HCEC 1CT (cell line): Measurements from ENCODE around the gene IDI2.

Source experiments
- DNase-seq: peaks from one replicate; pipeline ENCODE4 v3.0.0-alpha.2; 2017

IDI2 gene

DNA sequence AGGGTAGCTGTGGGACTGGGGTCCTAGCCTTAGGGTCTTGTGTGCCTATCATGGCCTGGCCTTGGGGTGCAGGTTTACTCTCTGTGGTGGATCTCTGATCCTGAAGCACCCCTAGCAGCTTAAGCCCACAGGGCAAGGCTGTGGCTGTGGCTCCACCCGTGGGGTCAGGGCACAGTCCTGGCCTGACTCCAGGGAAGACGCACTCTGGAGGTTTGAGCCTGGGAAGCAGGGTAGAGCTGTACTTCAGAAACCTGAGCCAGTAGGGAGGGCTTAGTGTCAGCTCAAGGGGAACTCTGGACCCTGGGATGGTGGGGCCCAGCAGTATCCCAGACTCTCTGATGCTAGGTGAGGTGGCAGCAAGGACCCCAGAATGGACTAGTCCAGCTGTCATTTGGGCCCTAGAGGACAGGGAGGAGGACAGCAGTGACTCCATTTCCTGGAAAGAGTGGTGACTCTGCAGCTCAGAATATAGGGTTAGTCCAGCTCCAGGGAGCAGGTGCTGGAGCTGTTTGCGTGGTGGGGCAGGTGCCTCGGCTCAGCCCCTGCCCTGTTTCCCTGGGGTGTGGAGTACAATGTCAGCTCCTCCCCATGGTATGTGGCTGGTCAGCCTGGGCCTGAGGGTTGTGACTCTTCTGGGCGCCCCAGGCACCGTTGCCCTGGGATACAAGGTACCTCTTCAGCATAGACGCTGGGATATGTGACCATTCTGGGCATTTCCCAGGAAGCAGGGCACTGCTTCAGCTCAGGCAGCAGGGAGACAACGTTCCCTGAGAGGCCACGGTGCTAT is 21.6 kb downstream of the IDI2 start:
- DNase-seq: no peak

DNA sequence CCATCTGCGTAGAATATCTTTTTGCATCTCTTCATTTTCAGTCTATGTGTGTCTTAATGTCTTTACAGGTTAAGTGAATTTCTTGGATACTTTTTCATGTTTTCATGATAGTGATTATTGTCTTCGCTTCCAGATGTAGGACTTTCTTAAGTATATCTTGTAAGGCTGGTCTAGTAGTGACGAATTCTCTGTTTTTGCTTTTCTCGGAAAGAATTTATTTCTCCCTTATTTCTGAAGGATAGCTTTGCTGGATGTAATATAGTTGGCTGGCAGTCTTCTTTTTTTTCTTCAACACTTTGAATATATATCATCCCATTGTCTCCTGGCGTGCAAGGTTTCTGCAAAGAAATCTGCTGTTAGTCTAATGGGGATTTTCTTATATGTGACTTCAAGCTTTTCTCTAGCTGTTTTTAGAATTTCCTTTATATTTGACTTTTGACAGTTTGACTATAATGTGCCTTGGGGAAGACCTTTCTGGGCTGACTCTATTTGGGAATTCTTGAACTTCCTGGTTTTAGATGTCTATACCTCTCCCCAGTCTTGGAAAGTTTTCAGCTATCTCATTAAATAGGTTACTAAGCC is 23.1 kb downstream of the IDI2 start:
- DNase-seq: no peak

DNA sequence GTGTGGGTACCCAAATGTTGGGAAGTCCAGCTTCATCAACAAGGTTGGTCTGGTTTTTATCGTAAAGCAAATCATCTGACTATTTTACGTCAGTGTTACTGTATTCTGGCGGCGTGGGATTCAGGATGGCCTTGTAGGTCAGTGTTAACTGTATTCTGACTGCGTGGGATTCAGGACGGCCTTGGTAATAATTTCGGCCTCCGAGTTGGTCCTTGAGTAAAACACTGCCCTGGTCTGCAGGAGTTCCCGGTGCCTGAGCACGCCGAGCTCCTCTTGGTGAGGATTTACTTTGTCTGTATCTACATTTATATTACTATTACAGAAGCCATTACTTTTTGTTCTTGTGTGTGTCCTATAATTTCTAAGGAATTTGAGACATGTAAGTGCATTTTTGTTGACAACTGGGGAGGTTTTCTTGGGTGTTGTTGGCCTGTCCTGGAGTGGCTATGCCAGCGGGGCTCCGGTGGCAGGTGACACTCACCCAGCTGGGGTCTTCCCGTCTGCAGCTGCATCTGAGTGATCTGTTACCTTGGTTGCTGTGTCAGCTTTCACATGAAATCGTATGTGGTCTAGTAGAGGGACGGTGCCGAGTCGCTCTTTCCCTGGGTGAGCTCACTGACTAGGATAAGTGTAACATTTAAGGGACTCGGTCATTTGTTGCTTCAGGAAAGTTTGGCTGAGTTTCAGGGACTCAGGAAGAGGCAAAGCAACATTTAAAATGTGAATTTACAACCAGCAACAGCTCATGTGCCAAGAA is 28.2 kb downstream of the IDI2 start:
- DNase-seq: no peak

DNA sequence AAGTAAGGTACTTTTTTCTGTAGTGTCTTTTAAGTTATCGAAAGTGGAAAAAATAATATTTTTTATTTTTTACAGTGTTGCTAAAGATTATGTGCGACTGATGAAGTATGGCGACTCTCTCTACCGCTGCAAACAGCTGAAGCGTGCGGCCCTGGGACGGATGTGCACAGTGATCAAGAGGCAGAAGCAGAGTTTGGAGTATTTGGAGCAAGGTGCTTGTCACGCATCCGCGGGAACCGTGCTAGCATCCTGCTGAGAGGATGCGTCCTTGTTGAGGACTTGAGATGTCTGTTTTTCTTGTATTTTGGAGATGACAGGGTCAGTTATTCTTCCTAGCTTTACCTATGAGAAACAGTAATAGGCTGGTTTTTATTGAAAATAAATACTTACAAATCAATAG is 29.6 kb downstream of the IDI2 start:
- DNase-seq: no peak

DNA sequence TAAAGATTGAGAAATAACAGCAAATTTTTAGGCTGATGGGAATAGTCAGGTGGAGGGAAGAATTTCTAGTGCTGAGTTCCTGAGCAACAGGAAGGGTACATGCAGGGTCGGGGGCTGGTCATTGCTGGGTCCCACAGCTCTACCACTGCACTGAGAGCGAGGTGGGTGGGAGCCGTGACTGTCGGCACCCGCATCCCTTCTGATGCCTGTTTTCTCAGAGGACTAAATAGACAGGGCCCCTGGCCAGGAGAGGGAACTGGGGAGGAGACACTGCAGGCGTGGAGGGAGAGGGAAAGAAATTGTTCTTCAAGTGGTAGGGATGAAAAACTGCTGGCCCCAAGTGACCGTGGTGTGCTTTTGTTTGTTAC is 30.1 kb downstream of the IDI2 start:
- DNase-seq: no peak

DNA sequence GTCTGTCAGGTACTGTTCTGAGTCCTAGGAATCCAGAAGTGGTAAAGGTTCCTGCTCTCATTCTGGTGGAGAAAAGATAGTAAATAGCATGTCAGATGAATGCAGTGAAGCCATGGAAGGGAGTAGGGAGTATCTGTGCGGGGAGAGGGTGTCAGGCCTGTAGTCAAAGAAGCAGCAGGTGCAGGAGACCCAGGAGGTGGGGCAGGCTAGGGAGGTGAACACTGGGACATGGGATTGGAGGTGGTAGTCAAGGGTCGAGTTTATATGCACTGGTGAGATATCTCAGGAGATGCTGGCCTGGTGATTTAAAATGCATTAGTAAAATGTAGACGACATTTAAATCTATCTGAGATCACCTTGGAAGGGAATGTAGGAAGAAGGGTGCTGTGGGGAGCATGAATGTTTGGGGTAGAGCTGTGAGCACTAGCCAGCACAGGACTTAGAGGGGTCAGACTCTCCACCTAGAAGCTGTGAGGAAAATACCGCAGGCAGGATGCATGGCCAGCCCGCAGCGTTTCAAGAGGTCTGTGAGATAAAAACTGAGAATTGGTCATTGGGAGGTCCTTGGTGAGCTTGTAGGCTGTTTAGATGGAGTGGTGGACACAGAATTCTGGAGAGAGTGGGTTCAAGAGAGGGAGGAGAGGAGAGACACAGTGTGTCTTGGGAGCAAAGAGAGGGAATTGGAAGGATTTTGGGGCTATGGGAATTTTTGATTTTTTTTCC is 30.7 kb downstream of the IDI2 start:
- DNase-seq: no peak

DNA sequence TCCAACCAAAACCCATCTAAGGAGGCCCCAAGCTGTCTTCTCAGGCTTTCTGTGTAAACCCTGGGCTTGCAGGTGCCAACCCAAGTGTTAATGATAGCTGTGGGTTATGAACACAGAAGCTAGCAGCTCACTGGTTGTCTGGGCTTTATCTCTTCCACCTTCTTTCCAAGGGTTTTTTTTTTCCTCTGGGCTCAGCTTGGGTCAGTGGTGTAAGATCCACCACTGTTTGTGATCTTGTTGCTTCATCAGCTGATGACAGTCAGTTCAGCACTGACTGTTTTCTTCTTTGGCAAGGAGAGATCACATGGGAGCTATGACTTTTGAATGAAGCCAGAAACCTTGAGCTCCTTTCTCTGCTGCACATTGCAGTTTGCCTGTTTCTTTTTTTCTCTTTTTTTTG is 32.8 kb downstream of the IDI2 start:
- DNase-seq: no peak

DNA sequence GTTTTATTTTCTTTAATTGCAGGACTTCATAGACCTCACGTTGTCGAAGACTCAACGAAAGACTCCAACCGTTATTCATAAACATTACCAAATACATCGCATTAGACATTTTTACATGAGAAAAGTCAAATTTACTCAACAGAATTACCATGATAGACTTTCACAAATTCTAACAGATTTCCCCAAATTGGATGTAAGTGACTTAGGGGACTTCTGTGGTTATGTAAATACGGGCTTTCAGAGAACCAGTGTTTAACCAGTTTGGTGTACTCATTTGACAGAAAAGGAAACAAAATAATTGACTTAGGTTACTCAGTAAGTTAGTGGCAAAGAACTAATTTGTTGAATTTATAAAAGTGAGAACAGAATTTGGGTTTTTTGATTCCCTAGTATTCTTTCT is 33.2 kb downstream of the IDI2 start:
- no peak for DNase-seq

DNA sequence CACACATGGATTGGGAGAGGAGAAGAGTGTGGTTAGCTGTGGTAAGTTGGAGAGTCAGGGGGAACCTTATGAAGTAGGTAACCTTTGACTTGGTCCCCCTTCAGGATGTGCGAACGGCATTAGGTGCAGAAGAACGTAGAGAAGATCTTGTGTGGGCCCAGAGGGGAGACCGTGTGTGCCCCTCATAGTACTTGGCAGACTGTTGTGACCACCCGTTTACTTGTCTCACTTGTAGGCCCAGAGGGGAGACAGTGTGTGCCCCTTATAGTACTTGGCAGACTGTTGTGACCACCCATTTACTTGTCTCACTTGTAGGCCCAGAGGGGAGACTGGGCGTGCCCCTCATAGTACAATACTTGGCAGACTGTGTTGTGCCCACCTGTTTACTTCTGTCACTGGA is 34.9 kb downstream of the IDI2 start:
- DNase-seq: no peak

DNA sequence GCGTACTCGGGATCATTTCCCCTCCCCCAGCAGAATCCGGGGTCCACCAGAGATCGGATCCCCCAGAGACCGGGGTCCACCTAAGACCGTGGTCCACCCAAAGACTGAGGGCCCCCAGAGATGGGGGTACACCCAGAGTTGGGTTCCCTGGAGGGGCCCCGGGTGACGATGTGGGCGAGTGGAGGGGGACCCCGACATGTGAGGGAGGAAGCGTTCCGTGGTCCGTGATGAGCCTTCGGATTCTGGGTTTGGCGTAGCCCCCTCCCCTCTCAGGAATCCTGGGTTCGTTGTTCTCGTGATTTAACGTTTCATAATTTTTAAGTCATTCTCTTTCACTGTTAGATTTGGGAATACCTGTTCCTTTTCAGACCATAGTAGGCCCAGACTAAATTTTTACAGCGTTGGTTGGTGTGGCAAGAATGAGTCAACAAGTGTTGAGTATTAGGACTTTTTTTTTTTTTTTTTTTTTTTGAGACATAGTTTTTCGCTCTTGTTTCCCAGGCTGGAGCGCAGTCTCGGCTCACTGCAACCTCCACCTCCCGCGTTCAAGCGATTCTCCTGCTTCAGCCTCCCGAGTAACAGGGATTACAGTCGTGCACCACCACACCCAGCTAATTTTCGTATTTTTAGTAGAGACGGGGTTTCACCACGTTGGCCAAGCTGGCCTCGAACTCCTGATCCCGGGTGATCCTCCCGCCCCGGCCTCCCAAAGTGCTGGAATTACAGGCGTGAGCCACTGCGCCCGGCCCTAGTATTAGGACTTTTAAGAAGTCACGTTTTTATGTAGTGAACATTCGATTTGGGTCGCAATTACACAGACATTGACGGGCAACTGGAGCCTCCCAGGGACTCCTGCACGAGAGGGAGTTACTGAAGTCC is 36.8 kb downstream of the IDI2 start:
- DNase-seq: peak; percentile 33

DNA sequence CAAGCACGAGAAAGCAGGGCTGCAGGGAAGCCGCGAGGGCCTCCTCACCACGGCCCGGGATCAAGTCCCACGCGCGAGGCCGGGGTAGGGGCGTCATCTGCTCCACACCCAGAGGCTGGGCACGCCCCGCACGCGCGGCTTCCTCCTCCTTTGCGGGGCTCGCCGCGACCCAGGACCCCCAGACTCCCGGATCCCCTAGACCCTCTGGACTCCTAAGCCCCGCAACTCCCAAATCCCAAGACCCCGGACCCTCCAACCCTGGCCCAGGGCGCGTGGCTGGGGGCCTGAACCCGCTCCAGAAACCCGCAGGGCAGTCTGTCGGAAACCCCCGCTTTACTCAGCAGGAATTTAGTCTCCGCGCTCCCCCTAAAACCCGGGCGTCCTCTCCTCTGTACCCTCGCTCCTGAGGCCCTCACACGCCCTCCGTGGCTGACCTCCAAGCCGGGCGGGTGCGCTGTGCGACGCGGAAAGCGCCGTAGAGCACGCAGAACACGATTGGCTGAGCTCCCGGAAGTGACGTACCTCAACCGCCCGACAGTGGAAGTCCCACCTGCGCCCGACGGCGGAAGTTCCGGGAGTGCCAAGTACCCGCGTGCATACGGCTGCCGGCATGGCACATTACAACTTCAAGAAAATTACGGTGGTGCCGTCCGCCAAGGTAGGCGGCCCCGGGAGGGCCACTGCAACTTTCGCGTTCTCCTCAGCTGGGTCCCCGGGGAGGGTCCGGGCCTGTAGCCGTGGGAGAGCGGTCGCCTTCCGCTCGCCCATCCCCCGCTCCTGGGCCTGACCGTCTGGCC is 37.6 kb downstream of the IDI2 start, which contains the start of gene GTPBP4:
TSS of gene GTPBP4 (plus strand) at position 565 of the 797 bp plus-strand sequence. CDS start at position 611, 46 bp downstream.
- peak; percentile 97 for DNase-seq

DNA sequence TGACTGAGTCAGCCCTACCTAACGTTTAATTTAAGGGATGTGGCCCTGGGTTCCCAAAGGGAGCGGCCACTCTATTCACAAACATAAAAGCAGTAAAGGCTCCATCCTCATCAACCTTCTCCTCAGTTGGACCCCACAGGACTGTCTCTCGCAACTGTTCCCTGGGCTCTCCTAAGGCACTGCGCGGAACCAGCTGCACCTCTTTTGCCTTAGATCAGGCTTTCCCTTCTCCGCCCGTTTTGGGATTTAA is 38.1 kb downstream of the IDI2 start:
- DNase-seq: peak; percentile 24

DNA sequence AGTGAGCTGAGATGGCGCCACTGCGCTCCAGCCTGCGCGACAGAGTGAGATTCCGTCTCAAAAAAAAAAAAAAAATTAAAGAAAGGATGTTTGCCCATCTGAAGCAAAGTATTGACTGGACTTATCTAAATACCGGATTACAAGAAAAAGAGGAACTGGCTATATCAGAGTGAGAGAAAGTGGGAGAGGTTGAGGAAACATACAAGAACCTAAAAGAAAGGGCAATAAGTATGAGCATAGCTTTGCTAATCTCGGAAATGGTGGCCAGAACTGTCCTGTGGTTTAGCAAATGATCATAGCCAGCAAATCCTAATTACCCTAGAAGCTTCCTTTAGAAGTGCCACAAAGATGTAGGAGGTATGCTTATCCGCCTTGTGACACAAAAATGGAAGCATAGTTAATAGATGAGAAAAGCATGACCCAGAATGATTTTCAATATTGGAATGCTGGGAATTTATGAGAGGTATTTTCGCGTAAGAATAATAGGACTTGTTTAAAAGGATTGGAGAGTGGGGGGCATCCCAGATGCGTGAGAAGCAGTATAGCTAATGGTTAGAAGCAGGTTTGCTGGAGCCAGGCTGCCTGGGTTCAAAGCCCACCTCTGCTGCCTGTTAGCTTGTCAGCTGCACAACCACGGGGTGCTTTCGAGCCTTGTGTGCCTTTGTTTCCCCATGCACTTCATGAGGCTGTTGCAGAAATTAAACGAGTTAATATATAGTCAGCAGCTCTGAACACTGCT is 38.6 kb downstream of the IDI2 start:
- DNase-seq: peak; percentile 80

DNA sequence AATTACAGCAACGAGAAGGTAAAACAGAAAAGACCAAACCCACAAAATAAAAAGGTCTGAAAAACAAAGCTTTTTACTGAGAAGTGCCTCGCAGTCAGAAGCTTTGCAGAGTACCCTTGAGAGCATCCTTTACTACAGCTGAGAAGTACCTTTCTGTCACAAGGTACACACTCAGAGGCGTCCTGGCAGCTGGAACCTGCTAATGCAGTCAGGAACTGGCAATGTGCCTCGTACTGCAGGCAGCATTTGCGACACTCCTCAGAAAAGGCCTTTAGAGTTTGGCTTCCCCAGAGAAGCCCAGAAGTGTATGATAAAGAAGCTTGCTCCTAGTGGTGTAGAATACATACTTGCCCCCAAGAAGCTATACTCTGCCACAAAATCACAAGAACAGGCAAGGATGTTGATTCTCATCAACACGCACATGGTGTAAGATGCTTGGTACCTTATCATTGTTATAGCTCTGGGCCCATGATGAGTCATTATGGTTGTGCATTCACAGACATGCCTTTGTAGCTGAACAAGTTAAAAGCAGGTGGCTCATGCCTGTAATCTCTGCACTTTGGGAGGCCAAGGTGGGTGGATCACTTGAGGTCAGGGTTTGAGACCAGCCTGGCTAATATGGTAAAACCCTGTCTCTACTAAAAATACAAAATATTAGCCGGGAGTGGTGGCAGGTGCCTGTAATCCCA is 39.4 kb downstream of the IDI2 start:
- DNase-seq: peak; percentile 43

DNA sequence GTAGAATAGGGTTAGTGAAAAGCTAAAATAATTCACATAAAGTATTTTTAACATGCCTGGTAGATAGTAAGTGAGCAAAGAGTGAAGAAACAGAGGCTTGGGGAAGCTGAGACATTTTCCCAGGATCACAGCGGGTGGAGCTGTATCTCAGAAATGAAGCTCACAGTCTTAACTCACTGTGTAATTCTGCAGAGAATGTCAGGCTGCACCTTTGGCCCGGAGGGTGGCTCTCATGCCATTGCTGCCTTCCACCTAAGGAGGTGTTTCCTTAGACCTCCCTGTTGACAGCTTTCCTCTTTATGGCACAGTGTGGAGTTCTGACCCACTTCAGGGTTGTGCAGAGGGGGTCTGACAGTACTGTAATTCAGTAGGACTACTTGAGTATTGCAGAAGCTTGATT is 40.3 kb downstream of the IDI2 start:
- no peak for DNase-seq

DNA sequence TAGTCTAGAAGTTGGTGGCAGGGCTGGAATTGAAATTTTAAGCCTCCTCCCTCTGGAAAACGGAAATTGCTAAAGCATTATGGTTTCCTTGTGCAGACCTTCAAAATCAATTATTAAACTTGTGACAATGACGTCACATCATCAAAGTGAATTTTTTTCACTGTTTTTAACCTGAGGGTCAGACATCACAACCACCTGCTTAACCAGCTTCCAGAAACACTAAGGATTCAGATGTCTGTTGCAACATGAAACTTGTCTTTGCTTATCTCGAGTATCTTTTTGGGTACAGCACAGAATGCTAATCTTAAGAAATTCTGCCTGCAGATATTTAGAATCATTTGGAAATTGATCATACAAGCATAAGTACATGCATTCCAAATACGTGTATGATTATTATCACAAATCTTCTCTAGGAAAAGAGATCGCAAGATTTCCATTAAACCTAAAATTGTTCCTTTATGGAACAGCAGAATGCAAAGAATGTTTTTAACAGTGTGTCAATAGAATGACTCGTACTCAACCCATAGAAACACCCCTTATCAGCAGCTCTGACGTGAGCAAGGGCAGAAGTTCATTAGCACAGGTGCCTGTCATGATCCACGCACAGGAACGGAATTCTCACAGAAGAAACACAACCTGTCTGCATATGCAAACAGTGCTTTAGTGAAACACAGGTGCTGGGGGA is 41.5 kb downstream of the IDI2 start:
- no peak for DNase-seq

DNA sequence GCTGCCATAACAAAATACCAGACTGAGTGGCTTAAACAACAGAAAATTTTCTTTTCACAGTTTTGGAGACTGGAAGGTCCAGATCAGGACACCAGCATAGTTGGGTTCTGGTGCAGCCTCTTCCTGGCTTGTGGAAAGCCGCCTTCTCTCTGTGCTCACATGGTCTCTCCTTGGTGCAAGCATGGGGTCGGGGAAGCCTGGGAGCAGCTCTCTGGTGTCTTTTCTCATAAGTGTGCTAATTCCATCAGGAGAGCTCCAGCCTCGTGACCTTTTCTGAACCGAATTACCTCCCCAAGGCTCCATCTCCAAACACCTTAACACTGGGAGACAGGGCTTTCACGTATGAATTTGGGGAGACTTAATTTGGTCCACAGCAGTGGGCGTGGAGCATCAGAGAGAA is 42.3 kb downstream of the IDI2 start:
- DNase-seq: no peak

DNA sequence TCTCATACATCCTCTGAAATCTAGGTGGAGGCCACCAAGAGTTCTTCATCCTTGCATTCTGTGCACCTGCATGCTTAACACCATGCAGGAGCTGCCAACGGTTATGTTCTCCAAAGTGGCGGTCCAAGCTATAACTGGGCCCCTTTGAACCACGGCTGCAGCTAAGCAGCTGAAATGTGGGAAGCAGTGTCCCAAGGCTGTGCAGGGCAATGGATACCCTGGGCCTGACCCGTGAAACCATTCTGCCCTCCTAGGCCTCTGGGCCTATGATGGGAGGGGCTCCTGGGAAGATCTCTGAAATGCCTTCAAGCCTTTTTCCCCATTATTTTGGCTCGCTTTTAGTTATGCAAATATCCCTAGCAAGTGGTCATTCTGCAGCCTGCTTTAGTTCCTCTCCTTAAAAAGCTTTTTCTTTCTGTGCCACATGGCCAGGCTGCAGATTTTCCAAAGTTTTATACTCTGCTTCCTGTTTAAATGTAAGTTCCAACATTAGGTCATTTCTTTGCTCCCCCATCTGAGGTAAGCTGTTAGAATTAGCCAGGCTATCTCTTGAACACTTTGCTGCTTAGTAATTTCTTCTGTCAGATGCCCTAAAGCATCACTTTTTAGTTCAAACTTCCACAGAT is 45.1 kb downstream of the IDI2 start:
- no peak for DNase-seq

DNA sequence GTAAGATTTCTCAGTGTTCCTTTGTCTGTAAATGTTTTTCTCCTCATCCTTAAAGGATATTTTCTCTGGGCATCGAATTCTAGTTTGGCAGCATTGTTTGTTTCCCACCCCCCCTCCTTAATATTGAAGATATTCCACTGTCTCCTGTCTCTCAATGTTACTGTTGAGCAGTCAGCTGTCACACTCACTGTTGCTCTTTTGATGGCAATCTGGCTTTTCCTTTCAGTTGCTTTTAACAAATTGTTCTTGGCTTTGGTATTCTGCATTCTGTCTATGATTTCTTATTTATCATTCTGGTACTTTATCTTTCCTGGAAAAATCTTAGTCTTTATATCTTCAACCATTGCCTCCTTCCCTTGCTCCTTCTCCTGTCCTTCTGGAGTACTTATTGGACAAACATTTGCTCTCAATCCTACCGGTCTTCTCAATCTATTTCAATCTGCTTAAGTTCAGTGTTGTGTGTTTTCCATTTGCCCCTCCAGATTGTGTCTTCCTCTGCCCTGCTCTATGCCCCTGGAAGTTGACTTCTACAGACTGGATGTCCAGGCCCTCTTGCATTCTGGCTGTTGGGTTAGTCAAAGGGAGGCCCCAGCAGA is 46.7 kb downstream of the IDI2 start:
- DNase-seq: no peak
